ENCODE results near the gene ITM2C.

The ITM2C gene, protein sequence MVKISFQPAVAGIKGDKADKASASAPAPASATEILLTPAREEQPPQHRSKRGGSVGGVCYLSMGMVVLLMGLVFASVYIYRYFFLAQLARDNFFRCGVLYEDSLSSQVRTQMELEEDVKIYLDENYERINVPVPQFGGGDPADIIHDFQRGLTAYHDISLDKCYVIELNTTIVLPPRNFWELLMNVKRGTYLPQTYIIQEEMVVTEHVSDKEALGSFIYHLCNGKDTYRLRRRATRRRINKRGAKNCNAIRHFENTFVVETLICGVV

DNA sequence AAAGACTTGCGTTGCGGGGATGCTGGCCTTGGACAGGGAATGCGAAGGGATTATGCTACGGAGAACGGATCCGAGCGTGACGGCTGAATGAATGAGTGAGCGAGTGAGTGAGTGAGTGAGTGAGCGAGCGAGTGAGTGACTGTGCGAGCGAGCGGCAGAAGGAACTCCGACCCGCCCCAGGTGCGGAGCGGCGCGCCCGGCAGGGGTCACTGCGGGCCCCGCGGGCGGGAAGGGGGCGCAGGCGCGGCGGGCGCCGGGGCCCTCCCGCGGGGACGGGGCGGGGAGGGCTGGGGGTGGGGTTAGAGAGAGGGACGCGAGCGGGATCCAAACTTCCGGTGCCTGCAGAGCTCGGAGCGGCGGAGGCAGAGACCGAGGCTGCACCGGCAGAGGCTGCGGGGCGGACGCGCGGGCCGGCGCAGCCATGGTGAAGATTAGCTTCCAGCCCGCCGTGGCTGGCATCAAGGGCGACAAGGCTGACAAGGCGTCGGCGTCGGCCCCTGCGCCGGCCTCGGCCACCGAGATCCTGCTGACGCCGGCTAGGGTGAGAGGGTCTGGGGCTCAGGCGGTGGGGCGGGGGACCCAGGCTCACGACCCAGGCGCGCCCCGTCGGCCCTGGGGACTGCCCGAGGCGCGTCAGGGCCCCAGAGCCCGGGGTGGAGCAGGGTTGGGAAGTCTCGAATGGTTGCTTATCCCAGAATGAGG, at the start of gene ITM2C:
ITM2C (plus strand) TSS at position 338 of the 702 bp plus-strand sequence; CDS start at position 422, 84 bp downstream.
- peak; percentile 70 for DNase-seq (ENCODE audit: low read depth)

DNA sequence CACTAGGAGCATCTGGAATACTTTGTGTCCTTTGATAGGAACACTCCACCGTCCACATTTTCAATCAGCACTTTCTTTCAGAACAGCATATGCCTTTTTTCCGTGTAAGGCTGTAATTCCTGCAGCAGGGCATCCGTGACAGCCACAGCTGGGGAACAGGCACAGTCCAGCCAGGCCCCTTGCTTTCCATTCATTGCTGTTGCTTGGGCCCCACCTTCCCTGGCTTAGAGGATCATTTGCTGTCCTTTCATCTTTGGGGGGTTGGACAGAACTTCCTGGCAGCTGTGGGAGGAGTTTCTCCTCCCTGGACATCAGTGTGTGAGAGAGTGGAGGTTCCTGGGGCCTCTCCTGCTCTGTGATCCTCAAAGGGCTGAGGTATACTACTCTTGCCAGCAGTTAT, 49.7 kb upstream of the ITM2C start:
- no peak for DNase-seq (ENCODE audit: low read depth)

DNA sequence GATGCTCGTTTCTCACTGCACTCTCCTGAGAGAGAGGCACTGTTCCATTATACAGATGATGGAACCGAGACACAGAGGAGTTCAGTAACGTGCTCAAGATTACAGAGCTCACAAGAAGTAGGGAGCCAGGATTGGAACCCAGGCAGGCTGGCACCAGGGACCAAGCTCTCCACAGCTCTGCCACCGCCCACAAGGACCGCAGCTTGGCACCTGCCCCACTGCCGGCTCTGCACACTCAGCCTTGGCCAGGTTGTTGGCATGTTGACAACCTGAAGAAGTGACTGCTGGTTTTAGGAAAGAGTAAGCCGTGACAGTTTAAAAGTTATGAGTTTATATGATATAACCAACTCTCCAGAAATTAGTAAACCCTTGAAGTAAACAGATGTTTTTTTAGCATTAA, 48.0 kb upstream of the ITM2C start:
- DNase-seq (ENCODE audit: low read depth): no peak

- no peak for DNase-seq (ENCODE audit: low read depth)
Observed at GRCh38 chr2:230819433-230819832, 45.3 kb upstream of the ITM2C start.

GRCh38 chr2:230821261-230821990, 43.3 kb upstream of the ITM2C start:
- DNase-seq (ENCODE audit: low read depth): no peak

GRCh38 chr2:230821991-230822520, 42.7 kb upstream of the ITM2C start:
- no peak for DNase-seq (ENCODE audit: low read depth)

DNA sequence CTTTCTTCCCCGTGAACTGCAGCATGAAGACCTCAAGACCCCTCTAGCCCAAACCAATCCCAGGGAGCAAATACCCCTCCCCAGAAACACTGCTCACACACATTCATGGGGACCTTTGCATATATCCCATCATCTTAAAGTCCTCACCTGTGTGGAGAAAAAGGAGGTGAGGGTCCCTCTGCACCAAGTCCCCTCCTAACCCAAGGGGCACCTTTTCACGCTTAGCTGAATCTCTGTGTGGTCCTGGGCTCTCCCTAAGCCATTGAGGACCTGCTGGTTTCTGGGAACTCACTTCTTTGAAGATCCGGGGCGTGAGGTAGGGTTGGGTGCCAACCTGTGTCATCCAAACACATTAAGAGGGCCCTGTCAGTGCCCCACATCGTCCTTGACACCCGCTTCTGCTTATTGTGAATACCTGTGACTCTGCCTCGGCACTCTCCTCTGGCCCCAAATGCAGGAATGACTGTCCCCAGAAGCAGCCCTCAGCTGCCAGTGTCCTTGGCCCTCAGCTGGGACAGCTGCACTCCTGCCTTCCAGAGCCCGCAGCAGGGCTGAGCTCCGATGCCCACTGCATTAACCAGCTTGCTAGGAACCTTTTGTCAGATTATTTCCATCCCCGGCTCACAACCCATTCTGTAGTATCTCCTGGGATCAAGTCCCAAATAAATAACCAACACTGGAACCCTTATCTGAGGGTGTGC, 41.3 kb upstream of the ITM2C start:
- DNase-seq (ENCODE audit: low read depth): no peak

GRCh38 chr2:230824406-230824978, 40.2 kb upstream of the ITM2C start:
- peak; percentile 77 for DNase-seq (ENCODE audit: low read depth)

- no peak for DNase-seq (ENCODE audit: low read depth)
Observed at GRCh38 chr2:230825354-230825753, 39.4 kb upstream of the ITM2C start.

DNA sequence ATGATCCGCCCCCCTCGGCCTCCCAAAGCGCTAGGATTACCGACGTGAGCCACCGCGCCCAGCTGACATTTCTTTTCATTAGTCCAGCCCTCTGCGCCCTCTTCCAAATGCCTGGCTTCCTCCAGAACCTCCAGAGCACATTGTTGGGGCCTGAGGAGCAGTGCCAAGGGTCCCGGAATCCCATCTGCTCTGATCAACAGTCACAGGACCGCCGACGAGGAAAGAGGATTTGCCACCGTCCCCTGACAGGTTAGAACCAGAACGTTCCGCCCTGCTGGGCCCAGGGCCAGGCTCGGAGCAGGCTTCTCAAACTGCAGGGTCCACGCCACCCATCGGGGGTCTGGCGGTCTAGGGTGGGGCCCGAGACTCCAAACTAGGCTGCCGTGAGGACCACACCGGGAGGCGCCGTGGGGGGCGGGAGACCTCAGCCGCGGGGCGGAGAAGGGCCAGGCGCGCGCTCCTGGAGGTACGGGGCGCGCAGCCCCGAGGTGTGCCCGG, 36.9 kb upstream of the ITM2C start:
- no peak for DNase-seq (ENCODE audit: low read depth)

GRCh38 chr2:230828272-230828961, 36.3 kb upstream of the ITM2C start:
- DNase-seq (ENCODE audit: low read depth): no peak

DNA sequence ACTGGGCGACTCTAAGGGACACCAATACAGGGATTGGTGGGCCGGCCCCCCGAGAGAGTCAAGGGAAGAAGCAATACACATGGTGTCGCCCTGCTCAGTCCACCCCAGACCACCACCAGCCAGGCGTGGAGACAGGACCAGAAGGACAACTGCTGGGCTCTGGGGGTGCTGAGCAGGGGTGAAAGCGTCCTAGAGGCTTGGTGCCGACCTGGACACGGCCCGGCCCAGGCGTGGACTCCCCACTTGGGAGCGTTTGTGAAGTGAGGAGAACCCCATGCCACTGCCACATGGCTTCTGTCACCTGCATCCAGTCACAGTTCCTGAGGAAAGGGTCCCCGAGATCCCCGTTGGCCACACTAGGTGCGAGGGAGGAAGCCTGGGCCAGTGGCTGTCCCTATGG, 35.4 kb upstream of the ITM2C start:
- no peak for DNase-seq (ENCODE audit: low read depth)

DNA sequence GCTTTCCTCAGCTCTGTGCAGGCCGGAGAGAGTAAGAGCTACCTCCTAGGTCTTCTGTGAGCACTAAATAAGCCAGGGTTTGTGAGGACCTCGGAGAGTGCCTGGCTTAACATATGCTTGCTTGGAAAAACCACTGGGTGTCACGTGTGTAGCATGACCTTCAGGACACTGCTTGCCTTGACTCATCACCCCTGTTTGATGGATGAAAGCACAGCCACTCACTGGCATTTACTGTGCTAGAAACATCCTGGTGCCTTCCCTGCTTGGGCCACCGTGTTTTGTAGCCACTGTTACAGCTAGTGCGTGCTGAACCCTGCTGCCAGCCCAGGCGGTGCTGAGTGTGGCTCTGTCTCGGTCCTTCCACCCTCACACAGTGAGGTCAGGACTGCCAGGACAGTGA, 34.8 kb upstream of the ITM2C start:
- DNase-seq (ENCODE audit: low read depth): no peak

GRCh38 chr2:230830428-230830827, 34.3 kb upstream of the ITM2C start:
- DNase-seq (ENCODE audit: low read depth): no peak

DNA sequence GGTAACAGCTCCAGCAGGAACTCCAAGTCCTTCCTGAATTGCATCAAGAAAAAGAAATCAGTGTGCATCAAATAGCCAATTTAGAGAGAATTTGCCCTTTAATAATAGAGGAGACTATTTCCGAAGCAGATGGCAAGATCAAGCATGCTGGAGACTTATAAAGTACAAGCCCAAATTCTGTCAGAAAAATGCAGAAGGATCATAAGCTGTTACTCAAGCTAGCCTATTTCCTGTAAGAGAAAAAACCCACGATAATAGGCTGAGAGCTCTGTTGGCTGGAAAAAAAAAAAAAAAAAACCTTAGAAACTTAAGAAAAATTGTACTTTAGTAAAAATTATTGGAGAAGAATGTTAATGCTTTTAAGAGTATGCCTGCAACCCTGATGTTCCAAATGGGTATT, 24.4 kb upstream of the ITM2C start:
- no peak for DNase-seq (ENCODE audit: low read depth)

- DNase-seq (ENCODE audit: low read depth): no peak
Observed at GRCh38 chr2:230842473-230842872, 22.3 kb upstream of the ITM2C start.

- DNase-seq (ENCODE audit: low read depth): no peak
Observed at GRCh38 chr2:230843132-230843531, 21.6 kb upstream of the ITM2C start.

DNA sequence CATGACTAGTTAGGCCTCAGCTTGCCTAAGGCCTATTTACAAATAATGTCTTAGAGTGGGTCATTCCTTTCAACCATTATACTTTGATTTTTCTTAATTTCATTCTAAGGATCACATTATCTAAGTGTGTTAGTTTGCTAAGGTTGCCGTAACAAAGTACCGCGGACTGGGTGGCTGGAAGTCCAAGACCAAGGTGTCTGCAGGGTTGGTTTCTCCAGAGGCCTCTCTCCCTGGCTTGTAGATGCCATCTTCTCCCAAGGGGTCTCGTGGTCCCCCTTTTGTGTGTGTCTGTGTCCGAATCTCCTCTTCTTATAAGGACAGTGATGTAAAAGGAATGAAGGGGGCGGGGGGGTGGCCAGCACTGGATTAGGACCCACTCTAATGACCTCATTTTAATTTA, 18.4 kb upstream of the ITM2C start:
- no peak for DNase-seq (ENCODE audit: low read depth)

DNA sequence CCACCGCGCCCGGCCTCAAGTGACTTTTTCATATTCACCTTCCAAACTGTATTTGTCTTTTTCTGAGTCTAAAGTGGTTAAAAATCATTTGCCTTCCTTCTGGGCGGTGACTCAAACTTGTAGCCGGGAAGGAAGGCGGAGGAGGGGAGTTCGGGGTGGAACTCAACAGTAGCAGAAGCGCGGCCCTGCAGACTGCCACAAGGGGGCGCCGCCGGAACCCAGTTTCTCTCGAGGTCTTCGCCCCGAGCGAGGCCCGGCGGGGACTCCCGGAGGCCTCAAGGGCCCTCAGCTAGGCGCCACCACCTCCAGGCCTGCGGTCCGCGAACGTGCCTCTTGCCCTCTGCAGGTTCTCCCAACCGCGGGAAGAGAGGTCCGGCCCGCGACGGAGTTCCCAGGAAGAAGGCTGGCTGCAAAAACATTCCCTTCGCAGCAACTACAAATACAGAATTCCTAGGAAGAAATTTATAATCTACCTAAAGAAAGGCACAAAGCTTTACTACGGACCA, 16.8 kb upstream of the ITM2C start:
- DNase-seq (ENCODE audit: low read depth): peak; percentile 71

- no peak for DNase-seq (ENCODE audit: low read depth)
Observed at GRCh38 chr2:230849633-230850357, 14.9 kb upstream of the ITM2C start.
